DMS 273 (cell line): Measurements from ENCODE around the gene KCNH1.
A peak's percentile ranks its signal among the peaks of the same experiment; 100 is the strongest.

Experiments
- DNase-seq: peaks from one replicate; lab custom pipeline; 2025; ENCODE audit not compliant: unreplicated experiment; lab: John Stamatoyannopoulos, UW

The KCNH1 gene, protein sequence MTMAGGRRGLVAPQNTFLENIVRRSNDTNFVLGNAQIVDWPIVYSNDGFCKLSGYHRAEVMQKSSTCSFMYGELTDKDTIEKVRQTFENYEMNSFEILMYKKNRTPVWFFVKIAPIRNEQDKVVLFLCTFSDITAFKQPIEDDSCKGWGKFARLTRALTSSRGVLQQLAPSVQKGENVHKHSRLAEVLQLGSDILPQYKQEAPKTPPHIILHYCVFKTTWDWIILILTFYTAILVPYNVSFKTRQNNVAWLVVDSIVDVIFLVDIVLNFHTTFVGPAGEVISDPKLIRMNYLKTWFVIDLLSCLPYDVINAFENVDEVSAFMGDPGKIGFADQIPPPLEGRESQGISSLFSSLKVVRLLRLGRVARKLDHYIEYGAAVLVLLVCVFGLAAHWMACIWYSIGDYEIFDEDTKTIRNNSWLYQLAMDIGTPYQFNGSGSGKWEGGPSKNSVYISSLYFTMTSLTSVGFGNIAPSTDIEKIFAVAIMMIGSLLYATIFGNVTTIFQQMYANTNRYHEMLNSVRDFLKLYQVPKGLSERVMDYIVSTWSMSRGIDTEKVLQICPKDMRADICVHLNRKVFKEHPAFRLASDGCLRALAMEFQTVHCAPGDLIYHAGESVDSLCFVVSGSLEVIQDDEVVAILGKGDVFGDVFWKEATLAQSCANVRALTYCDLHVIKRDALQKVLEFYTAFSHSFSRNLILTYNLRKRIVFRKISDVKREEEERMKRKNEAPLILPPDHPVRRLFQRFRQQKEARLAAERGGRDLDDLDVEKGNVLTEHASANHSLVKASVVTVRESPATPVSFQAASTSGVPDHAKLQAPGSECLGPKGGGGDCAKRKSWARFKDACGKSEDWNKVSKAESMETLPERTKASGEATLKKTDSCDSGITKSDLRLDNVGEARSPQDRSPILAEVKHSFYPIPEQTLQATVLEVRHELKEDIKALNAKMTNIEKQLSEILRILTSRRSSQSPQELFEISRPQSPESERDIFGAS

DNA sequence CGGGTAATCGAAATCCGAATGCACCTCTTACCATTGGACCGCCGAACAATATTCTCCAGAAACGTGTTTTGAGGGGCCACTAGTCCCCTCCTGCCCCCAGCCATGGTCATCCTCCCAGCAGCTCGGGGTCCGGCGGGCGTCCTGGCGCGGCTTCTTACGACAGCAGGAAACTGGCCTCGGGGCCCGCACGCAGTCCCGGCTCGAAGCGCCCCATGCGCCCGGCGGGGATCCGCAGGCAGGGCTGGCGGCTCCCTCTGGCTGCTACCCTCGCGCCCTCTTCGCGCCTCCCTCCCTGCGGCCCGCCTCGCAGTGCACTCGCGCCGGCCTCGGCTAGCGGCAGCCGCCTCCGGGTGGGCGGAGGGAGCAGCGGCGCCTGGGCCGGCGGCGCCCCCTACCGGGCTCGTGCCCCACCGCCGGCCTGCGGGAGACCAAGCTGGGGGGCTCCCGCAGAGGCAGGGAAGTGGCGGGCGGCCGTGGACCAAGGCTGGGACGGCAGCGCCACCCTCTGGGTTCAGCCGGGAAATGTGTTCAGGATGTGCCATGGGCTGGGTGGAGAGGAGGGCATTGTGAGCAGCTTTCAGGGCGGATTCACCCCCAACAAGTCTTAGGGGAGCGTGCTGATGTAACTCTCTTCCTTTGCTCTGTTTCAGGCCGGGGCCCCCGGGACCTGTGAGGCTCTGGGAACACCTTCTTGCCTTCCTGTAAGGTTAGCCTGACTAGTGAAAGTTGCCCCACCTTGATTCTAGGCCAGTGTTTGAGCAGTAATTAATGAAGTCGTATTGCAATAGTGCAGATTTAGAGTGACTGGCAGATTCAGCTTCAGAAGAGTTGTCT, at the start of gene KCNH1:
TSS of gene KCNH1 (minus strand) at position 313 of the 834 bp plus-strand sequence. CDS start at position 110, 203 bp downstream.
- DNase-seq, result peak; percentile 98

DNA sequence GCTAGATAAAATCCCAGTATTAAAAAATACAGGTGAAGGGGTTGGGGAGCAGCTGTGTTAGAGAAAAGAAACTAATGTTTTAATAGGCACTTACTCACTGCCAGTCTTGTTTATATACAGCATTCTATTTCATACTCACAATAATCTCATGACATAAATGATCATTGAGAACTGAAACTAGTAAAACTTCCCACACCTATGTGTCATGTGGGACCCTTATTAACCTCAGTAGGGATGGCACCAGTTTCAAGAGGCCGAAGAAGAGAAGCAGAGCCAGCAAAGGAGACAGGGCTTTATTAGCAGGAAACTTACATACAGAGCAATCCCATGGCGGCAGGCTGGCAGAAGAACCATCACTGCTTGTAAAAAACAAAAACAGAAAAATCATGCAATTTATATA, 48.8 kb upstream of the KCNH1 start:
- peak; percentile 44 for DNase-seq

DNA sequence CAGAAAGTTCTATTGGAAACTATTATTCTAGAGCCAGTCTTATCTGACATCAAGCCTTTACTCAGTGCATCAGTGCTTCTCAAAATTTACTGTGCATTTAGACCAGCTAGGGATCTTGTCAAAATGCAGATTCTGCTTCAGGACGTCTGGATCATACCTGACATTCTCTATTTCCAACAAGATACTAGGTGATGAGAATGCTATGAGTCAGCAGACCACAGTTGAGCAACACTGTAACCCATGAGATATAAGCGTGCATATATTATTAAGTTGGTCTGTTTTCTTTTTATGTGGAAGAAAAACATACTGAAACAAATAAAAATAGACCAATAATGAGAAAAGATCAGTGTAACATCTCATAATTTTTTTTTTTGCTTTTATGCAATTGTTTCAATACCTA, 40.4 kb upstream of the KCNH1 start:
- no peak for DNase-seq

DNA sequence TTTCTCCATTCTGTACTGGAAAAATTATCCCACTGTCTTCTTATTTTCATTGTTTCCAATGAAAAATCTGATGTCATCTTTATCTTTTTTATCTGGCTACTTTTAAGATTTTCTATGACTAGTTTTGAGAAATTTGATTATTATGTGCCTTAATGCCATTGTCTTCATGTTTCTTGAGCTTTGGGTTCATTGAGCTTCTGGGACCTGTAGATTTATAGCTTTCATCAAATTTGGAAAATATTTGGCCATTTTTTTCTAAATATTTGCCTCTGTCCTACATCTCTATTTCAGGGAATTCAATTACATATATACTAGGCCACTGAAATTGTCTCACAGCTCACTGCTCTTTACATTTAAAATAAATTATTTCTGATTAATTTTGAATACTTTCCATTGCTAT, 38.7 kb upstream of the KCNH1 start:
- no peak for DNase-seq

DNA sequence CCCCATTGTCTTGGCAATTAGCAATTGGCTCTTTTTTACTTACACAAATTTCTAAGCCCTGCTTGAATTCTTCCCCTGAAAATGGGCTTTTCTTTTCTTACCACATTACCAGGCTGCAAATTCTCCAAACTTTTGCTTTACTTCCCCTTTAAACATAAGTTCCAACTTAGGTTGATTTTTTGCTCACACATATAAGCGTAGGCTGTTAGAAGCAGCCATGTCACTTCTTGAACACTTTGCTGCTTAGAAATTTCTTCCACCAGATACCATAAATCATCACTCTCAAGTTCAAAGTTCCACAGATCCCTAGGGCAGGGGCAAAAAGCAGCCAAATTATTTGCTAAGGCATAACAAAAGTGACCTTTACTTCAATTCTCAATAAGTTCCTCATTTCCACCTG, 35.4 kb upstream of the KCNH1 start:
- no peak for DNase-seq

DNA sequence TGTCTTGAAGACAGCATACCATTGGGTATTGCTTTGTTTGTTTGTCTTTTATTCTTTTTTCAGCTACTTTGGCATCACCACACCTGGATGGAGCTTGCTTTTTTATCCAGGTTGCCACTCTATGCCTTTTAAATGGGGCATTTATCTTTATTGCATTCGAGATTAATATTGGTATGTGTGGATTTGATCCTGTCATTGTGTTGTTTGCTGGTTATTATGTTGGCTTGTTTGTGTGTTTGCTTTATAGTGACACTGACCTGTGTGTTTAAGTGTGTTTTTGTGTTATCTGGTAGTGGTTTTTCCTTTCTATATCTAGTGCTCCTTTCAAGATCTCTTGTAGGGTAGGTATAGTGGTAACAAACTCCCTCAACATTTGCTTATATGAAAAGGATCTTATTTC, 24.9 kb upstream of the KCNH1 start:
- no peak for DNase-seq

DNA sequence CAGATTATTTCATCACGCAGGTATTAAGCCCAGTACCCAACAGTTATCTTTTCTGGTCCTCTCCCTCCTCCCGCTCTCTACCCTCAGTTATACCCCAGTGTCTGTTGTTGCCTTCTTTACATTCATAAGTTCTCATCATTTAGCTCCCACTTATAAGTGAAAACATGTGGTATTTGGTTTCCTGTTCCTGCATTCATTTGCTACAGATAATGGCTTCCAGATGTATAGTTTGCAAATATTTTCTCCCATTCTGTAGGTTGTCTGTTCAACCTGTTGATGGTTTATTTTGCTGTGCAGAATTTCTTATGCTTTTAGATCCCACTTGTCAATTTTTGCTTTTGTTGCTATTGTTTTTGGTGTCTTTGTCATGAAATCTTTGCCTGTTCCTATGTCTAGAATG, 21.1 kb upstream of the KCNH1 start:
- DNase-seq, result no peak

DNA sequence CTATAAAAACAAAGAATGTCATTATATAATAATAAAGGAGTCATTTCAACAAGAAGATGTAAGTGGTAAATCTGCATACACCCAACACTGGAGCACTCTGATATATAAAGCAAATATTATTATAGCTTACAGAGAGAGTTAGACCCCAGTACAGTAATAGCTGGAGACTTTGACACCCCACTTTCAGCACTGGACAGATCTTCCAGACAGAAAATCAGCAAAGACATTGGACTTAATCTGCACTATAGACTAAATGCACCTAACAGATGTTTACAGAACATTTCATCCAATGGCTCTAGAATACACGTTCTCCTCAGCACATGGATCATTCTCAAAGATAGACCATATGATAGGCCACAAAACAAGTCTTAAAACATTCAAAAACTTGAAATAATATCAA, 20.0 kb upstream of the KCNH1 start:
- DNase-seq, result no peak

DNA sequence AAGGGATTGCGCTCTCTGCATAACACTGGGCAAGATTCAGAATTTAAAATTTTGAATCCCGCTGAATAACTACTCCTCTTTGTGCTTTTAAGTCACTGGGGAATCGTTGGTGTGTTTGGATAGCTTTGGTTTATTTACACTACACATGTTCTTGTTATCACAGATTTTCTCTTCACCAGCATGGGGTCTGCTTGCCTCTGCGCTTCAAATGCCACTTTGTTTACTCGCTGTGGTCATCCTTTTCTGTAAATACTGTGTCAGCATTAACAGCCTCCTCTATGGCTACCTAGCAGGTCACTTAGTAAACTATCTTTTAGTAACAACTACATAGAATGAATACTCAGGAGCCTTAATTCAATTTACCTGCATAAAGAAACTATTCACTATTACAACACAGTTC, 14.4 kb upstream of the KCNH1 start:
- DNase-seq, result no peak

DNA sequence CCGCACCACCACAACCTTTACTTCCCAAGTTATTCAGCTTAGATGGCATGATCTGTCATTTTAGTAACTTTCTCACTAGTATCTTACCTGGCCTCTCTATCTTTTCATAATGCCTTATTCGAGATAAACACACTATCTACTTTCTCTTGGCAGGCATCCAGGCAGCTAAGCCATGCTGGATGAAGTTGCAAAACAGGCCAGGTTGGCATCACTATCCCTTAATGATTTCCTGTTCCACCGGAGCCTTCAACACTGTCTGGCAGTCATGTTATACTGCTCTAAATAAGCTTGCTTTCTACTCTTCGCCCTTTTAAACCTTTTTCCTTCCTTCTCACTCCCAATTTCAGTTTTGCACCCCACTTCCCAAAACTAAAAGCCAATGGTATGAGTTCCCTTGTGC, 12.0 kb upstream of the KCNH1 start:
- peak; percentile 37 for DNase-seq

DNA sequence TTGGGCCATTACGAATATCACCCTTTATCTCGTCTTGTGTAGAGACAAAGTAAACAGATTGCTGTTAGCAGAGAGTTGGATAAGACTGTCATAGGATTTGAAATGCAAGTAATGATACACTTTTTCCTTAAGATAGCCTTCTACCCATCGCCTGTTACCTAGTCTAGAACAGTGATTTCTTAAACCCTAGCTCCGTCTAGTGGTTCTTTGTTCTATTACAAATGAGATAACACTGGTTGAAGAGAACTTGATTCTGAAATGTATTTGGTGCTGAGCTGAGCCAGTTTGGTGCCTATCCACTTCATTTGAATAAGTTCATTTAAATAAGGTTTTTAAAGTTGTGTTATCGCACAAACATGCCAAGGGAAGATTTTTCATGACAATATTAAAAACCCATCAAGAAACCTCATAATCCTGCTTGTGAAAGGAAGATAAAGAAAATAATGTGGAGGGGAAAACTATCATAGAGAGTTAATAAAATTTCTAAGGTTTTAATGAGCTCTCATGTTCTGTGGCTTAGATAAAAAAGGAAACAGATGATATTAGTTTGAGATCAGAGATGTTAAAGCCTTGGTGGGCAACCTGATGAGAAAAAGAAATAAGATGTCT, 1.5 kb upstream of the KCNH1 start:
- DNase-seq, result peak; percentile 80

DNA sequence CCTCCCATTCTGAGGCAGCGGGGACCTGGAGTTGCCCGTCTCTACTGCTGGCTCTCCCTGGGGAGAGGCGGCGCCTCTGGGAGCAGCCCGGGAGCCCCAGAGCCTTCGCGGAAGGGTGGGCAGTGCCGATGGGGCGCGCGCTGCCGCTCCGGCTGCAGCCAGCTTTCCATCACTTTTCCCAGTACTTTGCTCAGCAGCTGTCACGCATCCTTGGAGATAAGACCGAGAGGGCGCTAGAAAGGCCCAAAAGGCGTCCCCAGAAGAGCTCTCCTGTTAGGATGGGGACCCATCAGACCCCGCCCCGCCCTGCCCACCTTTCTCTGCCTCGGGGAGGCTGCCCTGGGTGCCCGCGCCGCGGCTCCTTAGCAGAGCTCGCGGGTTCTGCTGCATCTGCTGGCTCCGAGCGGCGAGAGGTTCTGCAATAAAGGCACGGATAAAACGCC, 534 bp downstream of the KCNH1 start:
- DNase-seq, result peak; percentile 81

DNA sequence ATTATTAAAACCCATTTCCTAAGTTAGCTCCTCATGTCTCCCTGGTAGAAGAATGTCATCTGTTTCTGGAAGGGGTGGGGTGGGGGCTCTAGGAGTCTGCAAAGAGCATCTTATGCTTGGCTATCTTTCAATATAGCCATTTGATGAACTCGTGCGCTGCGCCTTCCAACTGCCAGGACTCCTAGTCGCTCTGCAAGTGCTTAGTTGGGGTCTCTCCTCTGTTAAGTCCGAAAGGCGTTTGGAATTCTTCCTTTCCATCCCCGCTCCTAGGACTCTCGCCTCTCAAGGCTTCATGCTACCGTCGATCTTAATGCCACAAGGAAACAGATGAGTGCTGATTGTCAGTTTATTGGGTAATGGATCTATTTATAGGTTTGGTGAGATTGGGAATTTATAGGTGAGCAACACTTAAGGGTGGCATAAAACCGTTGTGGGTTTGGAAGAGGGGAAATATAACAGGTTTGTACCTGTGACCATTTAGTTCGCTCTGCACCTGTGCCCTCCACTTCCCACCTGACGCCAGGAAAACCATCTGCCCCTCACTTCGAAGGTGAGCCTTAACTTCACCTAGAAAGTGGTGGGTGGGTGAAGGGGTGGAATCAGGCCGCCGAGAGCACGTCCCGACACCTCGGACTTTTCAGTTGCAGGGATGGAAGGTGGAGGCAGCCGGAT, 1.1 kb downstream of the KCNH1 start:
- DNase-seq, result no peak

DNA sequence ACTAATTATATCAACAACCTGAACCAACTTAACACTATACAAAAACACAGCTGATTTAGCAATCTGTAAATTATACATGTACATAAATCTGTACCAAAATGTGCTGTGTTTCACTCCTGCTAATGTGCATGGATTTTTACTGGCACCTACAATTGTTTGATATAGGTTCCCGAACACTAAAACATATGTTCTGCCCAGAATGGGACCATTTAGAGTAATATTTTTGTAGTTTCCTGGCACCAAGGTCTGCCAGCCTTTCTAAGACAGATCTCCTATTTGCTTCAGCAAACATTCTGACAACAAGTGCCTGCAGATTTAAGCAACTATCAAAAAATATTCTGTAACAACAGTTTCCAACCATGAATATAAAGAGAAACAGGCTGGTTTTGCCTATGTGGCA, 4.2 kb downstream of the KCNH1 start:
- DNase-seq, result no peak

DNA sequence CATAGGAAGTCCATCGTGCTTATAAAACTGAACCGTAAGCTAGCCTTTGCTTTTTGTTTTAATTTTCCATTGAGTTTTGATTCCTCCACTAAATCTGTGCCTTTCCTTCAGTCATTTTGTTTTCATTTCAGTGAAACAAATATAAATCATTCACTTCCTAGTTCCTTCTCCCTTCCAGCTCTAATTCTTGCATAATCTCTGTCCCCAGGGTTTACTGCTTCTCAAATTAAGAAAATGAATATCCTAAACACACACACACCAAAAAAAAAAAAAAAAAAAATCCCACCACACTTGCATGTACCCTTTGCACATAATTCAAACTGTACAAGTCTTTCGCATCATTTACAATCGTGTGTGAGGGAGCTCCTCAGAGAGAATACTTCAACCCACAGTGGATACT, 6.8 kb downstream of the KCNH1 start:
- DNase-seq, result no peak

DNA sequence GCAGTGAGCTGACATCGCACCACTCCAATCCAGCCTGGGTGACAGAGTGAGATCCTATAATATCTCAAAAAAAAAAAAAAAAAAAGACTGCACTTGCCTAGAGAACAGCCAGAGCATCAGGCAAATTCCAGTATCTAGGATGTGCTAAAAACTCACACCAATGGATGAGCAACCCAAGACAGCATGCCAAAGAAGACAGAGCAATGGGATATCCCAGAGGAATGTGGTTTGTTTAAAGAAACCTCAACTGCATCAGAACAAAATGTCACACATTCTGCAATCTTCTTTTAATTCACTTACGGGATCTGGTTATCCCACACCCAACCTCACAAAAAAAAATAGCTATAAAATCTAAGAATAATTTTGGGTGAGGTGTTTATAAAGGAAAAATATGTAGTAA, 7.3 kb downstream of the KCNH1 start:
- DNase-seq, result no peak

DNA sequence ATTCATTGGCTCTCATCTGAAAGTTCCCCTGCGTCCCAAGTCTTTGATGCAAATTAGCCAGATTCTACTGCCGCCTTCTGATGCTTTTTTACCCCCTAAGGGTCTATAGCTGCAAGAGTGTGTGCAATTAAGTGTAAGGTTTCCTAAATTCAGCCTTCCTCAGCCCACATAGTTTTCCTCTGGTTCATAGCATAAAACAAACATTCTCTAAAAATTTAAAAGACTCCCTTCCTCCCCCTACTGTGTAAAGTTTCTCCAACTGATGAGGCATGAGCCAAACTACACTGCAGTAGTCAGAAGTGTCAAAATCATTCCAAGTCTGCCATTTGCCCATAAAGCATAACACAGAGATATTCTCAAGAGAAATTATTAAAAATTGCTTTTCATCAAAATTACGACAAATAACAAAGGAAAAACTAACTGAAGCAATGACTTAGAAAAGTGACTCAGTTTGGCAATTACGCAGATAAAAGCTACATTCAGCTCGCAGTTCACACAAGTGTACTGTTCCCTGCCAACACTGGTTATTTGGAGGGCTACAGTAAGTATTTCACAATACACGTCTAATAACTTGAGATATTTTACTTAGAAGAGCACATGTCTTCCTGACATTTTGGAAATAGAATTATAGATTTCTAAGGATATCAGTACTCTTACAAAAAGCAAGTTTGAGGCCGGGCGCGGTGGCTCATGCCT, 15.4 kb downstream of the KCNH1 start:
- DNase-seq, result no peak

DNA sequence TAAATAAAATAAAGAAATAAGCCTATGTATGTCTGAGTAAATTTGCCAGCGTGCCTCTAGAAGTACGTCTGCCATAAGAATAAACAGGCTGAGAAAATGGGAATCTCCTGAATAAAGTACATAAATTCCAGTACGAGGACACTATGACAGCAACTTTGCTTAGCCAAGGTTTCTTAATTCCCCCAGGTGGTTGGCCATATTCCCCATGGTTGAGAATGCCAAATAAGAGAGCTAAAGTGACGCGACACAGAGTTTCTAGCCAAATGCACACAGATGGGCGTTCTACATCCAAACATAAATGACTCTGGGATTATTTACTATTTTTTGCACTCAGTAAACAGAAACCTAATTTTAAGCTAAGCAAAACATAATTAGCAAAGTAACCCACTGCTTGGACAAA, 19.5 kb downstream of the KCNH1 start:
- DNase-seq, result no peak

DNA sequence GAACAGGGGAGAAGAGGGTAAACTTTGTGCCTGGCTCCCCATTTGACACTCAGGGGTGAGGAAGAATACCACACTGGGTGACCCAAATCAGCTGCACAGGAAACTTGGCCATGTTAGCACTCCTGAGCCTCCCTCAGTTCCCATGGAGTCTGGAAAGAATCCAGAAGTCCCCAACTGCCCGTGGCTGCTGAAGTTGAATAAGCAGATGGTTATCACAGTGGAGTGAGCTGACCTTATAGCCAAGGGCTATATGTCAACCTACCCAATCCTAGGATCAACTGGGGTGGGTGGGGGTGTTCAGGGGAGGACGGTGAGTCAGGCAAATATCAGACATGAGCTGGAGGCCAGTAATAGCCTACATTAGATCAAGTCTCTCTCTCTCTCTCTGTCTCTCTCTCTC, 20.4 kb downstream of the KCNH1 start:
- DNase-seq, result peak; percentile 6
